Frontal cortex (tissue), 4 donors: ENCODE data around the gene DCAKD. TPM values are rescaled to one million over a fixed set of nuclear protein-coding genes. Genes with fewer than 3 reads are reported as not detected.
A peak's percentile ranks its signal among the peaks of the same experiment; 100 is the strongest.

Source experiments
- DNase-seq, 2 donors: peaks; one replicate each; pipeline ENCODE4 v3.0.0; 2012; ENCODE audit warnings: low spot score in 2 of 2
- FAIRE-seq: peaks from 2 replicates; lab custom pipeline; 2012; peaks lifted over from hg19 to GRCh38; lab: Jason Lieb, UNC
- total RNA-seq: library from RNA; depleted of rRNA; stranded (reverse); fragments of >200 nt; gene quantifications from one replicate; pipeline ENCODE4 v1.2.3, GENCODE V29; 2014
- donor health status: control.
- donor health status: control.
- donor health status: control.

The DCAKD gene
- total RNA-seq = 48.5 TPM

- peak; percentile 91 to 92 for DNase-seq
- FAIRE-seq = no peak
Observed at GRCh38 chr17:45051060-45051719, at the start of gene DCAKD. TSS of gene DCAKD (minus strand) at chr17:45051632. CDS start at chr17:45034885, 16,747 bp downstream.

GRCh38 chr17:45098869-45099616, 47.6 kb upstream of the DCAKD start:
- FAIRE-seq (no peak), DNase-seq (peak; percentile 62 to 87)

- no peak for DNase-seq
- no peak for FAIRE-seq
Observed at GRCh38 chr17:45098081-45098868, 46.8 kb upstream of the DCAKD start.

GRCh38 chr17:45096926-45097325, 45.5 kb upstream of the DCAKD start:
- DNase-seq (no peak), FAIRE-seq (no peak)

GRCh38 chr17:45096141-45096540, 44.7 kb upstream of the DCAKD start:
- no peak for FAIRE-seq
- DNase-seq = no peak

- no peak for DNase-seq
- no peak for FAIRE-seq
Observed at GRCh38 chr17:45093444-45094110, 42.1 kb upstream of the DCAKD start.

GRCh38 chr17:45092911-45093430, 41.5 kb upstream of the DCAKD start:
- DNase-seq (peak; percentile 71 to 75), FAIRE-seq (peak; percentile 88)

GRCh38 chr17:45091778-45092425, 40.5 kb upstream of the DCAKD start:
- FAIRE-seq (no peak), DNase-seq (no peak)

- DNase-seq (no peak), FAIRE-seq (no peak)
Observed at GRCh38 chr17:45090711-45091110, 39.3 kb upstream of the DCAKD start.

- no peak for DNase-seq
- FAIRE-seq = no peak
Observed at GRCh38 chr17:45088741-45089140, 37.3 kb upstream of the DCAKD start.

GRCh38 chr17:45087978-45088377, 36.5 kb upstream of the DCAKD start:
- DNase-seq = no peak
- FAIRE-seq = no peak

GRCh38 chr17:45087504-45087975, 36.1 kb upstream of the DCAKD start:
- FAIRE-seq = no peak
- no peak for DNase-seq

- DNase-seq (no peak), FAIRE-seq (no peak)
Observed at GRCh38 chr17:45086865-45087503, 35.6 kb upstream of the DCAKD start.

GRCh38 chr17:45086391-45086790, 35.0 kb upstream of the DCAKD start:
- FAIRE-seq = no peak
- DNase-seq = no peak

GRCh38 chr17:45081047-45081703, 29.7 kb upstream of the DCAKD start:
- FAIRE-seq (no peak), DNase-seq (no peak)

- no peak for DNase-seq
- no peak for FAIRE-seq
Observed at GRCh38 chr17:45077643-45078042, 26.2 kb upstream of the DCAKD start.

- no peak for DNase-seq
- FAIRE-seq = no peak
Observed at GRCh38 chr17:45073414-45074070, 22.1 kb upstream of the DCAKD start.

- no peak for FAIRE-seq
Observed at GRCh38 chr17:45070809-45071208, 19.4 kb upstream of the DCAKD start.

More at GRCh38 chr17:45070809-45071208, 19.4 kb upstream of the DCAKD start:
- DNase-seq = no peak
